Forelimb muscle (tissue), 1 donor: ENCODE measurements around the gene CIITA. TPM values are rescaled to one million over a fixed set of nuclear protein-coding genes. Genes with fewer than 3 reads are reported as not detected.

Experiments used
- DNase-seq: peaks from one replicate; pipeline ENCODE4 v3.0.0-alpha.2; 2013; ENCODE audit warnings: low read depth
- polyA plus RNA-seq: library from polyadenylated mRNA; unstranded; fragments of 120-200 nt; gene quantifications from one replicate; pipeline ENCODE4 v1.2.1, GENCODE V29; 2013; ENCODE audit not compliant: insufficient read length

The CIITA gene
- polyA plus RNA-seq, 1 donor = 3.2 TPM

- no peak for DNase-seq
Observed at GRCh38 chr16:10851512-10851911, 25.5 kb upstream of the CIITA start.

GRCh38 chr16:10852286-10852685, 24.7 kb upstream of the CIITA start:
- no peak for DNase-seq

- no peak for DNase-seq
Observed at GRCh38 chr16:10852948-10853347, 24.1 kb upstream of the CIITA start.

- no peak for DNase-seq
Observed at GRCh38 chr16:10856042-10856441, 21.0 kb upstream of the CIITA start.

- DNase-seq = no peak
Observed at GRCh38 chr16:10858203-10858602, 18.8 kb upstream of the CIITA start.

- DNase-seq = no peak
Observed at GRCh38 chr16:10859020-10859419, 18.0 kb upstream of the CIITA start.

GRCh38 chr16:10859658-10860057, 17.3 kb upstream of the CIITA start:
- DNase-seq = no peak

GRCh38 chr16:10862438-10862837, 14.6 kb upstream of the CIITA start:
- no peak for DNase-seq

DNA sequence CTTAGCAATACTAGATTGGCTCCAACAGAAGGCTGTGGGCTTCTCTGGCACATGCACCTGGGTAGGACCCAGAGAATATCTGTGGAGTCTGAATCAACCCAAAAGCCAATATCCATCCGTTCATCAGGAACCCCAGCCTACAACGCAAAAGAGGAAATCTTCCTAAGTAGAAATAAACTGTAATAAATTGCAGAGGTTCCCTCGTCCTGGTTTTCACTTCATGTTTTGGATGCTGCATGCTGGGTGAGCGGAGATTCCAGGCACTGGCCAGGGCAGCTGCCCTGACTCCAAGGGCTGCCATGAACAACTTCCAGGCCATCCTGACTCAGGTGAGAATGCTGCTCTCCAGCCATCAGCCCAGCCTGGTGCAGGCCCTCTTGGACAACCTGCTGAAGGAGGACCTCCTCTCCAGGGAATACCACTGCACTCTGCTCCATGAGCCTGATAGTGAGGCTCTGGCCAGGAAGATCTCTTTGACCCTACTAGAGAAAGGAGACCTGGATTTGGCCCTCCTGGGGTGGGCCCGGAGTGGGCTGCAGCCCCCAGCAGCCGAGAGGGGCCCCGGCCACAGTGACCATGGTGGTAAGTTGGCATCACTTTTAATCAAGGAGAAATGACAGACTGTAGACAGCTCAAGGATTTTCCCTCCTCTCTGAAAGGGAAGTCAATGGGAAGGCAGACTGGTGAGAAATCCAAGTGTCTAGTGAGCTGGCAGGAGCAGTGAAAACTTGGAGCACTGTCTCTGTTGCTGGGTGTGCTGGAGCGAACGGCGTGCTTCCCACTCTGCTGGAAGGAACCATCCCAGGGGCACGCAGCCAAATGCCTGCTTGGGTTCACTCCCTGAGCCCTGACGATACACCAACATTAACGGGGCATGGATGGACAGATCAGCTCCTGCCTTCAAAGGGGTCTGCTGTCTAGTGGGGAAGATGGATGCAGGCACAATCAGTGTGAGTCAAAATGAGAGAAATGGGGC, 10.7 kb upstream of the CIITA start:
- no peak for DNase-seq

GRCh38 chr16:10867199-10867598, 9.8 kb upstream of the CIITA start:
- no peak for DNase-seq

GRCh38 chr16:10868104-10868595, 8.9 kb upstream of the CIITA start:
- no peak for DNase-seq

DNA sequence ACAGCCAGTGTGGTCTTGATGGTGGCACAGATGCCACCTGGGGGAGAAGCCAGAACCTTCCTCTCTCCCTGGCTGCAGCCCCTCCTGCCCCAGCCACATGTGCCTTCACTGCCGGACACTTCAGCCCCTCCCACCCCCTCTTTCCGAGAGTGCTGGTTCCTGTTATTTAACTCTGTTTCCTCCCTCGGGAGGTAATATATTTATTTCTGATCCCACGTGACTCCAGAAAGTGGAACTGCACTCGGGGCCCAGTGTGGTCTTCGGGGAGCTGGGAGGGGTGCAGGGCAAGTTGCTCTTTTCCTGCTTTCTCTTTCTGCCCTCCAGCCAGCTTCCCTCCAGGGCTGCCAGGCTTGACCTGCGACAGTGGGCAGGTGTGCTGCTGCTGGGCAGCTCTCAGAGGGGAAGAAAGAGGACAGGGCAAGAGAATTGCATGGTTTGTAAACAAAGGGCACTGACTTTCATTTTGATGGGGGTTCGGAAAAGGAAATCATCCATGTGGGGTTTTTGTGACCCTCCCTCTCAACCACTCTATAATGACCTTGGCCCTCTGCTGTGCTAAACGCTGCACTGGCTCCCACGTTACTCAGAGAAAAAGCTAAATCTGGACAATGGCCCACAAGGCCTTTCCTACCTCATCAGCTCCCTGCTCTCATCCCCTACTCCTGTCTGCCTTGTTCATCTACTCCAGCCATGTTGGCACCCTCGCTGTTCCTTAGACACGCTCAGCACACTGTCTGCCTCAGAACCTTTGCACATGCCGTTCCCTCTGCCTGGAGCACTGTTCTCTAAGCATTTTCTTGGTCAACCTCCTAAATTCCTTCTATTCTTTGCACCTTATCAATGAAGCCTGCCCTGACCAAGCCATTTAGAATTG, 8.2 kb upstream of the CIITA start:
- DNase-seq = no peak

GRCh38 chr16:10870137-10870776, 6.7 kb upstream of the CIITA start:
- no peak for DNase-seq

DNA sequence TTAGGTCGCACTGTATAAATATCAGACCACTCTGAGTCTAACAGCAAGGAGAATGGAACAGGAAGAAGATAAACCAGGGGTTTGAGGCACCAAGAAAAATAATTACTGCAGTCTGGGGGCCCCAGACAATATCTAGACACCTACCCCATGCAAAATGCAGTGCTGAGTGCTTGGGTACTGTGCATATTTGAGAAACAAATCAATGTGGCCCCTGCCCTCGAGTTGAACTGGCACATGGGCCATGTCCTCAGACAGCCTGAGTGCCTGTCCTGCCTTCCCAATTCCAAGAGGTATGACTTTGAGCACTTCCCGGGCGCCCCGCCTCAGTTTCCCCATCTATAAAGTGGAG, 6.2 kb upstream of the CIITA start:
- DNase-seq = no peak

GRCh38 chr16:10871157-10871991, 5.6 kb upstream of the CIITA start:
- DNase-seq = no peak

GRCh38 chr16:10876315-10876714, 687 bp upstream of the CIITA start:
- DNase-seq = no peak

DNA sequence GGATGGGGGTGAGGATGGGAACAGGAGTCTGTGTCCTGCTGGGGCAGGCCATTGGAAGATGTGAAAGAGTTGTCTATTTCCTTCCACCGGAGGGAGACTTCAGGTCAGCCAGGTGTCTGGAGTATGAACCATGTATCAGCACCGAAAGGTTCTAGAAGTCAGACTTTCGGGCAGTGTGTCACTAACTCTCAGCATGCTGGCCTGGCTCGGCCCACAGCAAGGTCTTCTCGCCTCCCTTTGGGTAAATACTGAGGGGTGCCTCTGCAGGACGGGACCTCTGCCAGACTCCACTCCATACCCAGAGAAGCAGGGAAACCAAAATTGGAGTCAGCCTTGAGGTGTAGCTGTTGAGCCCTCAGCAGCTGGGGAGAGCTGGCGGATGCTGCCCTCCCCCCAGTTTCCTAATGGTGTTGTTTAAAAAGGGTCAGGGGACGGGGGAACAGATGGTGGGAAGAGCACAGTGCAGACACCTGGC, 507 bp downstream of the CIITA start:
- DNase-seq = no peak

- no peak for DNase-seq
Observed at GRCh38 chr16:10878328-10878643, 1.3 kb downstream of the CIITA start.

DNA sequence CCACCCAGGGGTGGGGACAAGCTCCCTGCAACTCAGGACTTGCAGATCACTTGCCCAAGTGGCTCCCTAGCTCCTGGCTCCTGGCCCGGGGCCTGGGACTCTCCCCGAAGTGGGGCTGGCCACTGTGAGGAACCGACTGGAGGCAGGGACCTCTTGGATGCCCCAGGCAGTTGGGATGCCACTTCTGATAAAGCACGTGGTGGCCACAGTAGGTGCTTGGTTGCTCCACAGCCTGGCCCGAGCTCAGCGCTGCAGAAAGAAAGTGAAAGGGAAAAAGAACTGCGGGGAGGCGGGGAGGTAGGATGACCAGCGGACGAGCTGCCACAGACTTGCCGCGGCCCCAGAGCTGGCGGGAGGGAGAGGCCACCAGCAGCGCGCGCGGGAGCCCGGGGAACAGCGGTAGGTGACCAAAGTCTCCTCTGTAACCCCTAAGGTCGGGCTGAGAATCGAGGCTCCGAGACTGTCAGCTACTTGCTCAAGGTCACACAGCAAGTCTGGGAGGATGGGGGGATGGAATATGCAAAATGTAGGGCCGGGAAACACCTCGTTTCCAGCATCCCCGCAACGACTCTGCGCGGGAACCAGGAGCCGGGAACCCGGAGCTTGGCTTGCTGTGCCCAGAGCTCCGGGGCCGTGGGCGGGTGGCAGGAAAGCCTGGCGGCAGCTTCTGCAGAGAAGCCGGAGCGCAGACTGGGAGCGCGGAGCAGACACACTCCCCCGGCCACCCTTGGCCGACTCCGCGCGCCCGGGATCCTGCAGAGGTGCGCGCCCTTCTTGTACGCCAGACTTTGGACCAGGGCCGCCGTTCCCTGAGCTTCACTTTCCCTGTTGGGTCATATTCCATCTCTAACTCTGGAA, 1.9 kb downstream of the CIITA start:
- DNase-seq = no peak
